GM18870 (cell line): ENCODE measurements around the gene CAVIN1.
"Not testable (repeated sequence)": the region's sequence is repeated elsewhere in the genome, so short reads cannot be mapped to it uniquely, and the experiment has no call there.

ENCODE experiments used
- ATAC-seq: cut with Tn5 transposase; IDR thresholded peaks from one replicate; pipeline ENCODE4 v1.9.1; 2021; ENCODE audit warnings: moderate library complexity; ENCODE audit not compliant: unreplicated experiment

CAVIN1 gene

GRCh38 chr17:42431758-42432161 lies 8.7 kb upstream of the CAVIN1 start:
- no peak for ATAC-seq

GRCh38 chr17:42429726-42430447 lies 6.8 kb upstream of the CAVIN1 start:
- no peak for ATAC-seq

- no peak for ATAC-seq
Measured at GRCh38 chr17:42428141-42428944, 5.3 kb upstream of the CAVIN1 start.

GRCh38 chr17:42424991-42425610 lies 2.0 kb upstream of the CAVIN1 start:
- no peak for ATAC-seq

GRCh38 chr17:42423766-42424165 lies 710 bp upstream of the CAVIN1 start:
- no peak for ATAC-seq

- ATAC-seq: no peak
Measured at GRCh38 chr17:42422412-42422957, 571 bp downstream of the CAVIN1 start.

- ATAC-seq: no peak
Measured at GRCh38 chr17:42421507-42422338, 1.3 kb downstream of the CAVIN1 start.

- ATAC-seq: no peak
Measured at GRCh38 chr17:42421136-42421506, 1.9 kb downstream of the CAVIN1 start.

GRCh38 chr17:42417981-42418380 lies 5.1 kb downstream of the CAVIN1 start:
- not testable (repeated sequence) for ATAC-seq

- no peak for ATAC-seq
Measured at GRCh38 chr17:42414704-42415409, 8.2 kb downstream of the CAVIN1 start.

GRCh38 chr17:42413464-42414040 lies 9.5 kb downstream of the CAVIN1 start:
- no peak for ATAC-seq

GRCh38 chr17:42411905-42412679 lies 11.0 kb downstream of the CAVIN1 start:
- no peak for ATAC-seq

GRCh38 chr17:42411361-42411760 lies 11.7 kb downstream of the CAVIN1 start:
- no peak for ATAC-seq

- no peak for ATAC-seq
Measured at GRCh38 chr17:42410319-42410685, 12.8 kb downstream of the CAVIN1 start.

- no peak for ATAC-seq
Measured at GRCh38 chr17:42409523-42410318, 13.3 kb downstream of the CAVIN1 start.

GRCh38 chr17:42408061-42408460 lies 15.0 kb downstream of the CAVIN1 start:
- no peak for ATAC-seq

GRCh38 chr17:42407289-42407836 lies 15.7 kb downstream of the CAVIN1 start:
- ATAC-seq: no peak
